ENCODE results near the gene ABHD3. TPM values are rescaled to one million over a fixed set of nuclear protein-coding genes. Genes with fewer than 3 reads are reported as not detected.

The ABHD3 gene
- total RNA-seq, 1 experiment from 2014 or later, result 29.3 TPM

GRCh38 chr18:21742315-21742687 lies 37.7 kb upstream of the ABHD3 start:
- BruUV-seq (replicated peaks), result no TSS peak
- H3K4me3 ChIP-seq (ENCODE audit: low read depth, low read length), result peak overlapping the region; percentile 99
- no peak overlapping the region for H3K27ac Mint-ChIP-seq (ENCODE audit: unreplicated experiment)
- ChIA-PET POLR2A (interaction anchor here (0.7 kb wide), 1 partner anchor 100 kb away, joined by 7 read pairs; no protein-coding TSS in a partner anchor), CTCF (interaction anchor here (0.6 to 2.8 kb wide), 2 partner anchors 38 to 251 kb away, joined by 3 to 10 read pairs; partner anchors contain the start of gene ABHD3)
- intact Hi-C loops (cut with micrococcal nuclease; ENCODE audit: unreplicated experiment), result loop anchor here (10.0 kb wide), 1 partner anchor 108 kb away; no protein-coding TSS in a partner anchor
- H3K27me3 ChIP-seq (replicated peaks; ENCODE audit: control insufficient read depth, insufficient read depth, low read length), result no peaks in the 10 kb centered on the region
- peaks cover 6% of the 10 kb centered on the region; the same call in 1 of the 2 replicates for H3K4me1 ChIP-seq
- peaks cover 8% of the 10 kb centered on the region for H3K36me3 Mint-ChIP-seq (ENCODE audit: insufficient read depth, unreplicated experiment)
- peaks cover 14% of the 10 kb centered on the region for H3K4me1 Mint-ChIP-seq (ENCODE audit: low read depth, unreplicated experiment)
- H3K9me3 ChIP-seq, result no peaks in the 10 kb centered on the region
- H3K9me3 Mint-ChIP-seq (ENCODE audit: unreplicated experiment), result peaks cover 3% of the 10 kb centered on the region
- no peaks in the 10 kb centered on the region for H3K36me3 ChIP-seq (ENCODE audit: control insufficient read depth, insufficient read depth, low read length)
- no peak for DNase-seq
- TF ChIP-seq CTCF (IDR thresholded peaks at IDR 0.05; ENCODE audit: insufficient read depth in 1 of 2, low read depth in 1 of 2, low read length in 1 of 2, severe bottlenecking in 1 of 2, unreplicated experiment in 1 of 2), result no peak
- H3K4me3 Mint-ChIP-seq (ENCODE audit: unreplicated experiment), result peak overlapping the region; percentile 74
- no peaks in the 10 kb centered on the region for H3K27me3 Mint-ChIP-seq (ENCODE audit: insufficient read depth, unreplicated experiment)

- Mint-ChIP-seq H3K9me3 (ENCODE audit: unreplicated experiment) (peaks cover 8% of the 10 kb centered on the region), H3K36me3 (ENCODE audit: insufficient read depth, unreplicated experiment) (peaks cover 8% of the 10 kb centered on the region), H3K4me1 (ENCODE audit: low read depth, unreplicated experiment) (peaks cover 14% of the 10 kb centered on the region), H3K27me3 (ENCODE audit: insufficient read depth, unreplicated experiment) (no peaks in the 10 kb centered on the region), H3K27ac (ENCODE audit: unreplicated experiment) (no peak overlapping the region), H3K4me3 (ENCODE audit: unreplicated experiment) (peak overlapping the region; percentile 74)
- H3K9me3 ChIP-seq, result no peaks in the 10 kb centered on the region
- peak in 1 of 2 experiments; percentile 18 for TF ChIP-seq CTCF (IDR thresholded peaks at IDR 0.05; ENCODE audit: insufficient read depth in 1 of 2, low read depth in 1 of 2, low read length in 1 of 2, severe bottlenecking in 1 of 2, unreplicated experiment in 1 of 2)
- BruUV-seq (replicated peaks), result TSS peak; percentile 18
- intact Hi-C loops (cut with micrococcal nuclease; ENCODE audit: unreplicated experiment), result loop anchor here (2.0 to 10.0 kb wide), 2 partner anchors 107 to 141 kb away; partner anchors contain the start of gene ESCO1
- ChIA-PET POLR2A (interaction anchor here (0.7 to 1.5 kb wide), 2 partner anchors 100 to 141 kb away, joined by 7 to 15 read pairs; partner anchors contain the start of gene ESCO1), CTCF (interaction anchor here (2.8 kb wide), 1 partner anchor 38 kb away, joined by 10 read pairs; the partner anchor contains the start of gene ABHD3)
- no peaks in the 10 kb centered on the region for H3K27me3 ChIP-seq (replicated peaks; ENCODE audit: control insufficient read depth, insufficient read depth, low read length)
- H3K4me3 ChIP-seq (ENCODE audit: low read depth, low read length), result peak overlapping the region; percentile 99
- H3K4me1 ChIP-seq, result peaks cover 6% of the 10 kb centered on the region; the same call in 1 of the 2 replicates
- H3K36me3 ChIP-seq (ENCODE audit: control insufficient read depth, insufficient read depth, low read length), result no peaks in the 10 kb centered on the region
- peak in 1 of 2 experiments; percentile 46 for DNase-seq
Observed at GRCh38 chr18:21741562-21742314, 37.2 kb upstream of the ABHD3 start.

GRCh38 chr18:21741312-21741561 lies 36.7 kb upstream of the ABHD3 start:
- no peaks in the 10 kb centered on the region for H3K27me3 Mint-ChIP-seq (ENCODE audit: insufficient read depth, unreplicated experiment)
- no peak overlapping the region for H3K27ac Mint-ChIP-seq (ENCODE audit: unreplicated experiment)
- DNase-seq, result no peak
- H3K4me1 Mint-ChIP-seq (ENCODE audit: low read depth, unreplicated experiment), result peaks cover 14% of the 10 kb centered on the region
- CTCF ChIA-PET, result interaction anchor here (0.6 to 2.8 kb wide), 2 partner anchors 37 to 50 kb away, joined by 4 to 10 read pairs; partner anchors contain the start of gene ABHD3
- TF ChIP-seq CTCF (IDR thresholded peaks at IDR 0.05; ENCODE audit: insufficient read depth in 1 of 2, low read depth in 1 of 2, low read length in 1 of 2, severe bottlenecking in 1 of 2, unreplicated experiment in 1 of 2), result no peak
- BruUV-seq (replicated peaks), result no TSS peak
- Histone ChIP-seq H3K9me3 (no peaks in the 10 kb centered on the region; the same call in 1 of the 2 replicates), H3K4me1 (peaks cover 6% of the 10 kb centered on the region; the same call in 1 of the 2 replicates), H3K27me3 (replicated peaks; ENCODE audit: control insufficient read depth, insufficient read depth, low read length) (no peaks in the 10 kb centered on the region), H3K36me3 (ENCODE audit: control insufficient read depth, insufficient read depth, low read length) (no peaks in the 10 kb centered on the region), H3K4me3 (ENCODE audit: low read depth, low read length) (peak overlapping the region; percentile 99)
- peaks cover 8% of the 10 kb centered on the region for H3K36me3 Mint-ChIP-seq (ENCODE audit: insufficient read depth, unreplicated experiment)
- H3K4me3 Mint-ChIP-seq (ENCODE audit: unreplicated experiment), result peak overlapping the region; percentile 74
- POLR2A ChIA-PET, result interaction anchor here (1.5 kb wide), 1 partner anchor 141 kb away, joined by 15 read pairs; the partner anchor contains the start of gene ESCO1
- intact Hi-C loops (cut with micrococcal nuclease; ENCODE audit: unreplicated experiment), result loop anchor here (2.0 to 10.0 kb wide), 2 partner anchors 106 to 140 kb away; partner anchors contain the start of gene ESCO1
- H3K9me3 Mint-ChIP-seq (ENCODE audit: unreplicated experiment), result peaks cover 13% of the 10 kb centered on the region

All from Caco-2 (cell line).